Erythroblast (primary cell): ENCODE data around the gene KIFC1.

Experiments
- DNase-seq, 2 experiments: peaks; one replicate each; lab custom pipeline; 2025; lab: John Stamatoyannopoulos, UW
- GATA1 ChIP-seq: IDR thresholded peaks from 2 replicates; pipeline ENCODE4 v1.6.1; 2011; ENCODE audit warnings: low read depth, mild to moderate bottlenecking, control low read depth, low read length, moderate library complexity
- POLR2A ChIP-seq: IDR thresholded peaks from 2 replicates; pipeline ENCODE4 v1.6.1; 2011; ENCODE audit warnings: mild to moderate bottlenecking, low read length

KIFC1 gene

GRCh38 chr6:33443025-33443424 is 51.4 kb downstream of the KIFC1 start:
- TF ChIP-seq GATA1 (no peak), POLR2A (no peak)
- no peak for DNase-seq

- no peak for DNase-seq
- TF ChIP-seq GATA1, result no peak
- no peak for TF ChIP-seq POLR2A
Measured at GRCh38 chr6:33443619-33444504, 52.2 kb downstream of the KIFC1 start.

GRCh38 chr6:33445119-33445603 is 53.5 kb downstream of the KIFC1 start:
- DNase-seq, result no peak
- no peak for TF ChIP-seq POLR2A
- no peak for TF ChIP-seq GATA1

DNA sequence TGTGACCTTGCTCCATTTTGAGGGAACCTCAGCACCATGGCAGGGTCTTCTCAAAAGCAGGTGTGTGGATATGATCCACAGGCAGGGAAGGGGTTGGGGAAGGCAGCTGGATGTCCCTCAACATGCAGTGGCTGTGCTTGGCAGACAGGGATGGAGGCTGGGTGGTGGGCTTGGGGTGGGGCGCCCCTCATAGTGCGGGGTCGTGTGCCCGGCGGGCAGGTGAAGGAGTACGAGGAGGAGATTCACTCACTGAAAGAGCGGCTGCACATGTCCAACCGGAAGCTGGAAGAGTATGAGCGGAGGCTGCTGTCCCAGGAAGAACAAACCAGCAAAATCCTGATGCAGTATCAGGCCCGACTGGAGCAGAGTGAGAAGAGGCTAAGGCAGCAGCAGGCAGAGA is 54.7 kb downstream of the KIFC1 start:
- DNase-seq, result no peak
- TF ChIP-seq GATA1 (no peak), POLR2A (no peak)

- TF ChIP-seq POLR2A, result no peak
- TF ChIP-seq GATA1, result no peak
- no peak for DNase-seq
Measured at GRCh38 chr6:33450434-33450833, 58.8 kb downstream of the KIFC1 start.

- DNase-seq, result no peak
- TF ChIP-seq GATA1 (no peak), POLR2A (no peak)
Measured at GRCh38 chr6:33451606-33452005, 60.0 kb downstream of the KIFC1 start.

DNA sequence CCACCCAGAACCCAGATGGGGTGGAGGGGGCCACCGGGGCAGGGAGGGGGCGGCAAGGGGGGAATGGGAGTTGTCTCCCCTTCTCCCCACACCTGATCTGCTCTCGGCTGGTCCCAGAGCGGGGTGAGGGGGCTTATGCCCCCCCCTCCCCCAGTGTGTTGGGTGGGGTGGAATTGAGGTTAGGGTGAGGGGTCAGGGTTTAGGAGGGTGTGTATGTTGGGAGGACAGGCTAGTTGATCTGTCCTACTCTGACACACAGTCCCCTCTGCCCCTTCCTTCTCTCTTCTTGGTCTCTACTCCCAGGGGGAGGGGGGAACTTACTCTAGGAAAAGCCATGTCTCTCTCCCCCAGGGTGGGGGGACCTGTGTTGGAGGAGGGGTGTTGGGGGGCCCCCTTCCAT is 60.9 kb downstream of the KIFC1 start:
- TF ChIP-seq POLR2A, result no peak
- TF ChIP-seq GATA1, result no peak
- no peak for DNase-seq

- DNase-seq, result peak in 1 of 2 experiments; percentile 59
- TF ChIP-seq POLR2A, result no peak
- TF ChIP-seq GATA1, result no peak
Measured at GRCh38 chr6:33453393-33454008, 61.9 kb downstream of the KIFC1 start.

DNA sequence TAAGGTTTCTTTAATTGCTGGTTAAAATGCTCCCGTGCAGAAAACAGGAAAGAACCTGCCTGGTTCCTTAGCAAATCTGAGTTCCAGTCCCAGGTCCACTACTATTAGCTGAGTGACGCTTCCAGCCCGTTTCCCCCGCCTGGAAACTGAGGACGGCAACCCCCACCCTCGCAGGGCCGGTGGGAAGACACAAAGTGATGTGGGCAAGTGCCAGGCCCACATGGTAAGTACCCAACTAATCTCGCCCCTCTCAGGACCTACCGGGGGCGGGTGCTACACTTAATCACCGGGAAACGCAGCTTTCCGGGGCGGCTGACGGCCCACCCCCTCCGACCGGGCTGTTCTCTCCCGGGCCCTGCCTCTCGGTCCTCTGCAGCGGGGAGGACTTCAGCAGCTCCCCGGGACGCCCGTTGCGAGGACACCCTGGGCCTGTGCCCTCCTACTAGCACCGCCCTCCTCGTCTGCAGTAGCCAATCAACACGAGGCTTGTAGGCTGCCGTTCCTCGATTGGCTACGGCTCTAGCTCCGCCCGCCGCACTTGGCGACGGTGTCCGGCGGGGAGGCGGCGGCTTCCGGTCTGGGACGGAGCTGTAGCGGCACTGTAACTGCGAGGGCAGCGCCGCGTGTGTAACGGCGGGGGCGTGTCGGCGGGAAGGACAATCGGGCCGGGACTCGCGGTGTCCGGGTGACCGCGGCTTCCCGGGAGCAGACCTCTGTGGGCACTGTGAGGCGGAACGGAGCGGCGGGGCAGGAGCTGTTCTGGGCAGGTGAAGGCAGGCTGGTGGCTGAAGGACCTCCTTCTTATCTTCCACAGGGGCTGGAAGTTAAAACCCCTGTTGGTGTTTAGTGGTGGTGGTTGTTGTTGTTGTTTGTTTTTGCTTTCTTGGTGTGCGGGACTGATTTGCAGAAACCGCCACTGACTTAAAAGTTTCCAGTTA is 62.7 kb downstream of the KIFC1 start, which contains the start of gene ZBTB9:
TSS of gene ZBTB9 (plus strand) at position 568 of the 938 bp plus-strand sequence. CDS start 525 bp downstream, outside the sequence.
- peak; percentile 97 for DNase-seq

DNA sequence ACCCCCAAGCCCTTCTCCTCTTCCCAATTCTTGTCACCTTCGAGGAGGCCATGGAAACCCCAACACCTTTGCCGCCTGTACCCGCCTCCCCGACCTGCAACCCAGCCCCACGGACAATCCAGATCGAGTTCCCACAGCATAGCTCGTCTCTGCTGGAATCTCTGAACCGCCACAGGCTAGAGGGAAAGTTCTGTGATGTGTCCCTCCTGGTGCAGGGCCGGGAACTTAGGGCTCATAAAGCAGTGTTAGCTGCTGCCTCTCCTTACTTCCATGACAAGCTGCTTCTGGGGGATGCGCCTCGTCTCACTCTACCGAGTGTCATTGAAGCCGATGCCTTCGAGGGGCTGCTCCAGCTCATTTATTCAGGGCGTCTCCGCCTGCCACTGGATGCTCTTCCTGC is 63.4 kb downstream of the KIFC1 start:
- TF ChIP-seq GATA1 (no peak), POLR2A (no peak)

More for the DNA sequence above, 62.7 kb downstream of the KIFC1 start, which contains the start of gene ZBTB9:
- TF ChIP-seq GATA1, result no peak
- peak; percentile 91 for TF ChIP-seq POLR2A

GRCh38 chr6:33456156-33456555 is 64.5 kb downstream of the KIFC1 start:
- no peak for DNase-seq
- no peak for TF ChIP-seq POLR2A

More for the DNA sequence above, 63.4 kb downstream of the KIFC1 start:
- DNase-seq, result no peak

GRCh38 chr6:33458676-33459075 is 67.1 kb downstream of the KIFC1 start:
- no peak for DNase-seq
- TF ChIP-seq GATA1 (no peak), POLR2A (no peak)

GRCh38 chr6:33459226-33459625 is 67.6 kb downstream of the KIFC1 start:
- TF ChIP-seq GATA1, result no peak
- TF ChIP-seq POLR2A, result no peak
- DNase-seq, result no peak
